Measurements from ENCODE around the gene GSTA1. TPM values are rescaled to one million over a fixed set of nuclear protein-coding genes. Genes with fewer than 3 reads are reported as not detected.
"Not testable (repeated sequence)": the region's sequence is repeated elsewhere in the genome, so short reads cannot be mapped to it uniquely, and the experiment has no call there.

GSTA1 gene
- total RNA-seq, 3 donors from 2014 or later = 0.89 to 4.1 (median 1.1) TPM

DNA sequence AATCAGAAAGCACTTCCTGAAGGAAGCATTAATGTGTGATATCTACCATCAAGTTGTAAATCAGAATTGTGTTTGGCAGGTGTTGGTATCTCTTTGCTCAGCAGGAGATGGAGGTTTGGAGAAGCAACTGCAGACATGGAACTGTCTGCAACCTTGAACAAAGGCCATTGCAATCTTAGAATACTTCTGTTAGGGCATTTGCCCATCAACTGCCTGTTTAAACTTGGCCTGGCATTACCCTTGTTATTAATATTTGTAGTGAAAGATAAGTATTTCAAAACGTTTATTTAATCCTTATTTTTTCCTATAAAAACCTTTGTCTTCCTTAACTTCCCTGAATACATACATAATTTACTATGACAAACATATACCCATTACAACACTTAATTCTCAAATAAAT, 22.9 kb upstream of the GSTA1 start:
- Histone ChIP-seq H3K4me1 (ENCODE audit: low read depth) (no peaks in the 10 kb centered on the region), H3K36me3 (ENCODE audit: low read depth) (no peaks in the 10 kb centered on the region), H3K4me3 (no peak overlapping the region), H3K9me3 (no peaks in the 10 kb centered on the region)
- DNase-seq (no peak), ATAC-seq (no peak)
- TF ChIP-seq, protein P1, sequence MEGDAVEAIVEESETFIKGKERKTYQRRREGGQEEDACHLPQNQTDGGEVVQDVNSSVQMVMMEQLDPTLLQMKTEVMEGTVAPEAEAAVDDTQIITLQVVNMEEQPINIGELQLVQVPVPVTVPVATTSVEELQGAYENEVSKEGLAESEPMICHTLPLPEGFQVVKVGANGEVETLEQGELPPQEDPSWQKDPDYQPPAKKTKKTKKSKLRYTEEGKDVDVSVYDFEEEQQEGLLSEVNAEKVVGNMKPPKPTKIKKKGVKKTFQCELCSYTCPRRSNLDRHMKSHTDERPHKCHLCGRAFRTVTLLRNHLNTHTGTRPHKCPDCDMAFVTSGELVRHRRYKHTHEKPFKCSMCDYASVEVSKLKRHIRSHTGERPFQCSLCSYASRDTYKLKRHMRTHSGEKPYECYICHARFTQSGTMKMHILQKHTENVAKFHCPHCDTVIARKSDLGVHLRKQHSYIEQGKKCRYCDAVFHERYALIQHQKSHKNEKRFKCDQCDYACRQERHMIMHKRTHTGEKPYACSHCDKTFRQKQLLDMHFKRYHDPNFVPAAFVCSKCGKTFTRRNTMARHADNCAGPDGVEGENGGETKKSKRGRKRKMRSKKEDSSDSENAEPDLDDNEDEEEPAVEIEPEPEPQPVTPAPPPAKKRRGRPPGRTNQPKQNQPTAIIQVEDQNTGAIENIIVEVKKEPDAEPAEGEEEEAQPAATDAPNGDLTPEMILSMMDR (IDR thresholded peaks at IDR 0.05) = no peak
- intact Hi-C loops (cut with DNase I, micrococcal nuclease) = no loop called here

DNA sequence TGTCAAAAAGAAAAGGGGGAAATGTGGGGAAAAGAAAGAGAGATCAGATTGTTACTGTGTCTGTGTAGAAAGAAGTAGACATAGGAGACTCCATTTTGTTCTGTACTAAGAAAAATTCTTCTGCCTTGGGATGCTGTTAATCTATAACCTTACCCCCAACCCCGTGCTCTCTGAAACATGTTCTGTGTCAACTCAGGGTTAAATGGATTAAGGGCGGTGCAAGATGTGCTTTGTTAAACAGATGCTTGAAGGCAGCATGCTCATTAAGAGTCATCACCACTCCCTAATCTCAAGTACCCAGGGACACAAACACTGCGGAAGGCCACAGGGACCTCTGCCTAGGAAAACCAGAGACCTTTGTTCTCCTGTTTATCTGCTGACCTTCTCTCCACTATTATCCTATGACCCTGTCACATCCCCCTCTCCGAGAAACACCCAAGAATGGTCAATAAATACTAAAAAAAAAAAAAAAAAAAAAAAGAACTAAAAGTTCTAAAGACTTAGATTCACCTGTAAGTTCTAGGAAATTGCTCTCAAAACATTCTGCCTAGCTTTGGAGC, 22.4 kb upstream of the GSTA1 start:
- DNase-seq; H3K4me3 ChIP-seq; H3K4me1 ChIP-seq (ENCODE audit: low read depth); H3K36me3 ChIP-seq (ENCODE audit: low read depth); intact Hi-C loops (cut with DNase I, micrococcal nuclease); H3K9me3 ChIP-seq; ATAC-seq: not testable (repeated sequence)

GRCh38 chr6:52825270-52825793, 21.7 kb upstream of the GSTA1 start:
- H3K4me3 ChIP-seq; DNase-seq; H3K36me3 ChIP-seq (ENCODE audit: low read depth); intact Hi-C loops (cut with DNase I, micrococcal nuclease); H3K4me1 ChIP-seq (ENCODE audit: low read depth); ATAC-seq; H3K9me3 ChIP-seq: not testable (repeated sequence)

GRCh38 chr6:52821842-52822241, 18.2 kb upstream of the GSTA1 start:
- TF ChIP-seq, protein P1 (IDR thresholded peaks at IDR 0.05) = no peak
- intact Hi-C loops (cut with DNase I, micrococcal nuclease) = no loop called here
- no peaks in the 10 kb centered on the region for H3K9me3 ChIP-seq
- DNase-seq (no peak), ATAC-seq (no peak)
- no peak overlapping the region for H3K4me3 ChIP-seq
- no peaks in the 10 kb centered on the region for H3K4me1 ChIP-seq (ENCODE audit: low read depth)
- H3K36me3 ChIP-seq (ENCODE audit: low read depth) = no peaks in the 10 kb centered on the region

DNA sequence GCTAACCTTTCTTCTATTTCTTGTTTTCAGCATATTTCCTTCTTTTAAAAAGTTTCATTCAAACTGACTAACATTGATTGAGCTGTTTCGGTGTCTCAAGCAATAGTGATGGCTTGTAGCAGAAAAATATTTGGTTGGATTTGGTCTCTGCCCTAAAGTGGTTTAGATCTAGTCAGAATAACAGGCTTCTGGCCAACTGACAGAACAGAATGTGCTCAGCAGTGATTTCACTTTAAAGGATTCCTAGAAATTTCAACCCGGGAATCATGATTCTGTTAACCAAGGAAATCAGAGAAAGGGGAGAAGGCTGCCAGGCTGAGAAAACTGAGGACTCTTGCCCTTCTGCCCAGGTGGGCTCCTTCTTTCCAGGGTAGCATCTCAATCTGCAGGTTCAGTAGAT, 16.6 kb upstream of the GSTA1 start:
- Histone ChIP-seq H3K36me3 (ENCODE audit: low read depth) (no peaks in the 10 kb centered on the region), H3K9me3 (no peaks in the 10 kb centered on the region), H3K4me1 (ENCODE audit: low read depth) (no peaks in the 10 kb centered on the region), H3K4me3 (no peak overlapping the region)
- TF ChIP-seq, protein P1 (IDR thresholded peaks at IDR 0.05) = no peak
- ATAC-seq (no peak), DNase-seq (no peak)
- intact Hi-C loops (cut with DNase I, micrococcal nuclease) = no loop called here

- Histone ChIP-seq H3K4me1 (ENCODE audit: low read depth) (no peaks in the 10 kb centered on the region), H3K4me3 (no peak overlapping the region), H3K9me3 (no peaks in the 10 kb centered on the region), H3K36me3 (ENCODE audit: low read depth) (no peaks in the 10 kb centered on the region)
- ATAC-seq (peak; percentile 98), DNase-seq (peak in 2 of 3 donors; percentile 43 to 67)
- intact Hi-C loops (cut with DNase I, micrococcal nuclease) = no loop called here
- TF ChIP-seq, protein P1 (IDR thresholded peaks at IDR 0.05) = peak; percentile 33
Measured at GRCh38 chr6:52815167-52816092, 11.8 kb upstream of the GSTA1 start.

GRCh38 chr6:52814545-52814944, 10.9 kb upstream of the GSTA1 start:
- H3K4me3 ChIP-seq; intact Hi-C loops (cut with DNase I, micrococcal nuclease); H3K4me1 ChIP-seq (ENCODE audit: low read depth); DNase-seq; ATAC-seq; H3K9me3 ChIP-seq; H3K36me3 ChIP-seq (ENCODE audit: low read depth): not testable (repeated sequence)

- ATAC-seq; H3K4me3 ChIP-seq; H3K9me3 ChIP-seq; intact Hi-C loops (cut with DNase I, micrococcal nuclease); H3K4me1 ChIP-seq (ENCODE audit: low read depth); H3K36me3 ChIP-seq (ENCODE audit: low read depth); DNase-seq: not testable (repeated sequence)
Measured at GRCh38 chr6:52809777-52810176, 6.2 kb upstream of the GSTA1 start.

Measured in mucosa of descending colon (tissue), 3 donors.